HepG2 (cell line): ENCODE measurements around the gene CENPB. TPM values are rescaled to one million over a fixed set of nuclear protein-coding genes. Genes with fewer than 3 reads are reported as not detected.

Experiments used
- AGO2 ChIP-seq: fragments of 200-400 bp; formaldehyde crosslinking; optimal IDR thresholded peaks from 2 replicates; pipeline ENCODE3; 2017; ENCODE audit warnings: mild to moderate bottlenecking, low read depth, low read length, moderate library complexity
- ASH2L ChIP-seq: fragments of 300-600, 200-600 bp; sonication (generic); IDR thresholded peaks from 2 replicates; pipeline ENCODE4 v1.7.0; 2017; ENCODE audit warnings: low read depth, mild to moderate bottlenecking, moderate library complexity, mixed read lengths, low read length; ENCODE audit not compliant: insufficient read length
- ATRX ChIP-seq: sonication (generic); formaldehyde crosslinking; IDR thresholded peaks from 2 replicates; pipeline ENCODE4 v1.4.0; 2020; ENCODE audit warnings: missing genetic modification reagents, borderline replicate concordance
- CERS6 ChIP-seq: sonication (generic); formaldehyde crosslinking; IDR thresholded peaks from 2 replicates; pipeline ENCODE4 v1.5.0; 2020; ENCODE audit warnings: missing genetic modification reagents
- FOXA1 ChIP-seq, 2 experiments: fragments of 450-650 bp in 1 of 2; sonication (generic) in 1 of 2; formaldehyde crosslinking in 1 of 2; IDR thresholded peaks; 2 replicates each; pipeline versions ENCODE4 v1.4.0 to v1.6.1; 2016 to 2020; ENCODE audit warnings: missing genetic modification reagents in 1 of 2
- HIVEP1 ChIP-seq: sonication (generic); formaldehyde crosslinking; IDR thresholded peaks from 2 replicates; pipeline ENCODE4 v1.4.0; 2020; ENCODE audit warnings: mild to moderate bottlenecking, missing genetic modification reagents
- HNRNPUL1 ChIP-seq: fragments of 200-400 bp; formaldehyde crosslinking; IDR thresholded peaks from 2 replicates; pipeline ENCODE4 v1.6.1; 2017; ENCODE audit warnings: low read depth, mild to moderate bottlenecking, low read length, moderate library complexity
- JARID2 ChIP-seq: sonication (generic); formaldehyde crosslinking; IDR thresholded peaks from 2 replicates; pipeline ENCODE4 v1.8.1; 2023; ENCODE audit warnings: missing genetic modification reagents, inconsistent platforms; ENCODE audit not compliant: insufficient replicate concordance
- KLF6 ChIP-seq: IDR thresholded peaks from 2 replicates; pipeline ENCODE4 v1.8.0; 2016; ENCODE audit warnings: missing biosample characterization, missing genetic modification reagents
- MBD4 ChIP-seq: IDR thresholded peaks from 2 replicates; pipeline ENCODE4 v1.6.1; 2012; ENCODE audit warnings: low read length, inconsistent platforms, borderline replicate concordance
- NBN ChIP-seq: fragments of 450-650 bp; conservative IDR thresholded peaks from 2 replicates; pipeline ENCODE4 v1.6.1; 2017
- RORA ChIP-seq: sonication (generic); formaldehyde crosslinking; IDR thresholded peaks from 2 replicates; pipeline ENCODE4 v1.5.0; 2020; ENCODE audit warnings: mild to moderate bottlenecking, missing genetic modification reagents, moderate library complexity
- TMF1 ChIP-seq: sonication (generic); formaldehyde crosslinking; IDR thresholded peaks from 2 replicates; pipeline ENCODE4 v1.8.1; 2022; ENCODE audit warnings: low read depth, missing genetic modification reagents
- ZFP82 ChIP-seq: sonication (generic); formaldehyde crosslinking; IDR thresholded peaks from 2 replicates; pipeline ENCODE4 v1.5.1; 2020; ENCODE audit warnings: mild to moderate bottlenecking, missing genetic modification reagents, borderline replicate concordance
- ZNF124 ChIP-seq: sonication (generic); formaldehyde crosslinking; IDR thresholded peaks from 2 replicates; pipeline ENCODE4 v1.4.0; 2020; ENCODE audit warnings: missing genetic modification reagents
- ZNF264 ChIP-seq: sonication (generic); formaldehyde crosslinking; IDR thresholded peaks from 2 replicates; pipeline ENCODE4 v1.4.0; 2020; ENCODE audit warnings: missing genetic modification reagents
- ZNF329 ChIP-seq: sonication (generic); formaldehyde crosslinking; IDR thresholded peaks from 2 replicates; pipeline ENCODE4 v1.9.0; 2021; ENCODE audit warnings: low read depth, mild to moderate bottlenecking, missing genetic modification reagents
- ZNF597 ChIP-seq: sonication (generic); formaldehyde crosslinking; IDR thresholded peaks from 2 replicates; pipeline ENCODE4 v1.5.0; 2020; ENCODE audit warnings: missing genetic modification reagents
- ZNF605 ChIP-seq: sonication (generic); formaldehyde crosslinking; IDR thresholded peaks from 2 replicates; pipeline ENCODE4 v1.8.0; 2022; ENCODE audit warnings: mild to moderate bottlenecking, missing genetic modification reagents
- ZNF646 ChIP-seq: sonication (generic); formaldehyde crosslinking; IDR thresholded peaks from 2 replicates; pipeline ENCODE4 v1.9.0; 2021; ENCODE audit warnings: mild to moderate bottlenecking, missing genetic modification reagents
- ZNF788 ChIP-seq: sonication (generic); formaldehyde crosslinking; IDR thresholded peaks from 2 replicates; pipeline ENCODE4 v1.5.0; 2020; ENCODE audit warnings: mild to moderate bottlenecking, missing genetic modification reagents, borderline replicate concordance
- ZNF816 ChIP-seq: sonication (generic); formaldehyde crosslinking; IDR thresholded peaks from 2 replicates; pipeline ENCODE4 v1.8.0; 2022; ENCODE audit warnings: missing genetic modification reagents, mild to moderate bottlenecking, borderline replicate concordance
- polyA plus RNA-seq, 8 experiments: library from polyadenylated mRNA; depleted of rRNA in 3 of 8; stranded (reverse) in 7 of 8; unstranded in 1 of 8; fragments of >200 nt; fragmentation: Illumina TruSeq in 4 of 8; extraction: Trizol in 4 of 8; gene quantifications; 2 replicates each; pipeline versions ENCODE4 v1.2.1 to v1.2.3, GENCODE V29; 2011 to 2016; ENCODE audit warnings: low read depth in 4 of 8, missing spikeins in 1 of 8, mixed read lengths in 1 of 8; ENCODE audit not compliant: insufficient read depth in 1 of 8
- total RNA-seq, 5 experiments: library from RNA; depleted of rRNA; stranded (reverse); fragments of >200 nt; fragmentation: Illumina TruSeq; extraction: Trizol; gene quantifications; 2 replicates each; pipeline ENCODE4 v1.2.3, GENCODE V29; 2016; ENCODE audit warnings: low read depth in 1 of 5

Gene CENPB
- total and polyA plus RNA-seq, 2 of the 13 experiments (the other 11 are each of a cell fraction or from before 2014, with no cell fraction given), result 10.4 to 54.5 TPM

- TF ChIP-seq ZNF646 (CRISPR knock-in tag), result no peak
- TF ChIP-seq TMF1 (CRISPR knock-in tag), result no peak
- no peak for TF ChIP-seq NBN
- no peak for TF ChIP-seq MBD4
- TF ChIP-seq ZNF816, result no peak
- TF ChIP-seq ZNF329 (CRISPR knock-in tag), result no peak
- TF ChIP-seq ZNF124, result no peak
- no peak for TF ChIP-seq ZNF788 (CRISPR knock-in tag)
- TF ChIP-seq KLF6 (CRISPR knock-in tag), result no peak
- no peak for TF ChIP-seq ATRX (CRISPR knock-in tag)
- TF ChIP-seq ZNF264 (CRISPR knock-in tag), result no peak
- TF ChIP-seq FOXA1 (IDR thresholded peaks at IDR 0.05), result no peak
- TF ChIP-seq FOXA1 (CRISPR knock-in tag; IDR thresholded peaks at IDR 0.05), result no peak
- TF ChIP-seq ZNF597 (CRISPR knock-in tag), result no peak
- TF ChIP-seq CERS6 (CRISPR knock-in tag), result no peak
- no peak for TF ChIP-seq ZFP82 (CRISPR knock-in tag)
- TF ChIP-seq HNRNPUL1, result no peak
- no peak for TF ChIP-seq JARID2 (CRISPR knock-in tag)
- peak; percentile 44; the same call in 1 of the 2 replicates for TF ChIP-seq HIVEP1 (CRISPR knock-in tag)
- no peak for TF ChIP-seq AGO2
- peak; percentile 28 for TF ChIP-seq ASH2L
- TF ChIP-seq ZNF605 (CRISPR knock-in tag), result peak; percentile 69
- TF ChIP-seq RORA (CRISPR knock-in tag), result no peak
Observed at GRCh38 chr20:3777716-3778629, 8.6 kb downstream of the CENPB start (continued).
